Cardiac muscle cell (in vitro differentiated cells and primary cell): Measurements from ENCODE around the gene DNM3. TPM values are rescaled to one million over a fixed set of nuclear protein-coding genes. Genes with fewer than 3 reads are reported as not detected.

Experiments
- DNase-seq, 2 donors: peaks; one replicate each; pipeline versions ENCODE4 v3.0.0 to v3.0.0-alpha.2; 2010 to 2017; ENCODE audit warnings: low read depth in 1 of 2, low spot score in 1 of 2
- H3K27ac ChIP-seq: fragments of 200-600 bp; sonication (generic); 2 replicates; pipeline ENCODE4 v1.5.1; 2016
- H3K27me3 ChIP-seq: fragments of 200-600 bp; sonication (generic); 2 replicates; pipeline ENCODE4 v1.6.0; 2016; ENCODE audit warnings: control low read depth
- H3K36me3 ChIP-seq: fragments of 200-600 bp; sonication (generic); 2 replicates; pipeline ENCODE4 v1.5.1; 2016; ENCODE audit warnings: control low read depth
- H3K4me1 ChIP-seq: fragments of 200-600 bp; sonication (generic); 2 replicates; pipeline ENCODE4 v1.8.1; 2017; ENCODE audit warnings: low read depth, mild to moderate bottlenecking, mixed run types
- H3K4me3 ChIP-seq: fragments of 200-600 bp; sonication (generic); 2 replicates; pipeline ENCODE4 v1.5.1; 2016; ENCODE audit warnings: mild to moderate bottlenecking
- H3K9me3 ChIP-seq: fragments of 200-600 bp; sonication (generic); 2 replicates; pipeline ENCODE4 v1.5.1; 2017; ENCODE audit warnings: low read depth, mild to moderate bottlenecking, control low read depth
- polyA plus RNA-seq: library from polyadenylated mRNA; unstranded; fragments of >200 nt; fragmentation: Nextera tagmentation; extraction: Ambion mirVana; gene quantifications from 2 replicates; pipeline ENCODE4 v1.2.1, GENCODE V29; 2016
- total RNA-seq: library from RNA; depleted of rRNA; stranded (reverse); fragments of >200 nt; gene quantifications from 2 replicates; pipeline ENCODE4 v1.2.3, GENCODE V29; 2016
- TF ChIP-seq, protein P1 (sequence below): IDR thresholded peaks from 2 replicates; pipeline ENCODE4 v1.5.1; 2012; ENCODE audit warnings: low read depth, mild to moderate bottlenecking, low read length

Gene DNM3
- total and polyA plus RNA-seq, 2 experiments from 2014 or later = 0.42 TPM; not detected in 1

- no peaks in the 10 kb centered on the region for H3K27me3 ChIP-seq
Observed at GRCh38 chr1:171929121-171929520, 87.8 kb downstream of the DNM3 start.

GRCh38 chr1:171931752-171932151 lies 90.5 kb downstream of the DNM3 start:
- Histone ChIP-seq H3K36me3 (no peaks in the 10 kb centered on the region), H3K4me3 (no peak overlapping the region), H3K27me3 (no peaks in the 10 kb centered on the region), H3K9me3 (no peaks in the 10 kb centered on the region), H3K27ac (no peak overlapping the region), H3K4me1 (no peaks in the 10 kb centered on the region)
- TF ChIP-seq, protein P1, sequence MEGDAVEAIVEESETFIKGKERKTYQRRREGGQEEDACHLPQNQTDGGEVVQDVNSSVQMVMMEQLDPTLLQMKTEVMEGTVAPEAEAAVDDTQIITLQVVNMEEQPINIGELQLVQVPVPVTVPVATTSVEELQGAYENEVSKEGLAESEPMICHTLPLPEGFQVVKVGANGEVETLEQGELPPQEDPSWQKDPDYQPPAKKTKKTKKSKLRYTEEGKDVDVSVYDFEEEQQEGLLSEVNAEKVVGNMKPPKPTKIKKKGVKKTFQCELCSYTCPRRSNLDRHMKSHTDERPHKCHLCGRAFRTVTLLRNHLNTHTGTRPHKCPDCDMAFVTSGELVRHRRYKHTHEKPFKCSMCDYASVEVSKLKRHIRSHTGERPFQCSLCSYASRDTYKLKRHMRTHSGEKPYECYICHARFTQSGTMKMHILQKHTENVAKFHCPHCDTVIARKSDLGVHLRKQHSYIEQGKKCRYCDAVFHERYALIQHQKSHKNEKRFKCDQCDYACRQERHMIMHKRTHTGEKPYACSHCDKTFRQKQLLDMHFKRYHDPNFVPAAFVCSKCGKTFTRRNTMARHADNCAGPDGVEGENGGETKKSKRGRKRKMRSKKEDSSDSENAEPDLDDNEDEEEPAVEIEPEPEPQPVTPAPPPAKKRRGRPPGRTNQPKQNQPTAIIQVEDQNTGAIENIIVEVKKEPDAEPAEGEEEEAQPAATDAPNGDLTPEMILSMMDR = no peak
- no peak for DNase-seq

More at GRCh38 chr1:171929121-171929520, 87.8 kb downstream of the DNM3 start:
- Histone ChIP-seq H3K27ac (no peak overlapping the region), H3K9me3 (no peaks in the 10 kb centered on the region), H3K4me1 (no peaks in the 10 kb centered on the region), H3K36me3 (no peaks in the 10 kb centered on the region), H3K4me3 (no peak overlapping the region)
- TF ChIP-seq, protein P1 = no peak
- DNase-seq = no peak

DNA sequence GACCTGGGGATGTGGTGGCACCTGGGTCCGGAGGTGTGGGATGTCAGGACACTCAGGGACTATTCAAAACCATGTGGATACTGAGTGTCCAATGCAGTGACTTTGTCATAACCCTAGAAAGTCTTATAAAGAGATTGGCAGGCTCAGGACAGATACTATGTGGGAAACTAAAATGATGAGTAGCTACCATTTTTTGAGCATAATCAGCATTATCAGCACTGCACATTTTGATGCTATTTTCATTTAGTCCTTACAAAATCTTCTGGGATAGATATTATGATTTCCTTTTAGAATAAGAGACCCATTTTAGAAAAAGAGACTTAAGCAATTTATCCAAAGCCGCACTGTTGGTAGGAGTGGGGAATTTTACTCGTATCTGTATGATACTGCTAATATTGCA lies 93.4 kb downstream of the DNM3 start:
- Histone ChIP-seq H3K9me3 (no peaks in the 10 kb centered on the region), H3K4me1 (no peaks in the 10 kb centered on the region), H3K36me3 (no peaks in the 10 kb centered on the region), H3K27ac (no peak overlapping the region), H3K27me3 (no peaks in the 10 kb centered on the region), H3K4me3 (no peak overlapping the region)
- TF ChIP-seq, protein P1 = no peak
- no peak for DNase-seq

DNA sequence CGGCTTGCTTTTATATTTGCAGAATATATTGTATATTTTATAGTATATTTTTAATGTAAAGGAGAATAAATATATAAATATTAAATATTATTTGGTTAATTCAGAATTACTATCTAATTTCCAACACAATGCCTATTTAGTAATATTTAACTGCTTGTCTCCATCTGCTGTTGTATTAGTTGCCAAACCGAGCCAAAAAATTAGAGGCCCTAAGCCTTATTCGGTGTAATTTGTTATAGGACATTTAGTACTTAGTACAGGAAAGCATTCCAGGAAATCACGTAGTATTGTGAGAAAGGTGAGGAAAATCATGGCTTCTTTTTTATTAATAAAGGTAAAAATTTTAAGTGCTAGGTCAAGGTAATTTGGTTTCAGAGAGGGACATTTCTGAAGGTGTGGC lies 93.8 kb downstream of the DNM3 start:
- Histone ChIP-seq H3K27me3 (no peaks in the 10 kb centered on the region), H3K4me1 (no peaks in the 10 kb centered on the region), H3K4me3 (no peak overlapping the region), H3K36me3 (no peaks in the 10 kb centered on the region), H3K9me3 (no peaks in the 10 kb centered on the region), H3K27ac (no peak overlapping the region)
- TF ChIP-seq, protein P1 = no peak
- no peak for DNase-seq

DNA sequence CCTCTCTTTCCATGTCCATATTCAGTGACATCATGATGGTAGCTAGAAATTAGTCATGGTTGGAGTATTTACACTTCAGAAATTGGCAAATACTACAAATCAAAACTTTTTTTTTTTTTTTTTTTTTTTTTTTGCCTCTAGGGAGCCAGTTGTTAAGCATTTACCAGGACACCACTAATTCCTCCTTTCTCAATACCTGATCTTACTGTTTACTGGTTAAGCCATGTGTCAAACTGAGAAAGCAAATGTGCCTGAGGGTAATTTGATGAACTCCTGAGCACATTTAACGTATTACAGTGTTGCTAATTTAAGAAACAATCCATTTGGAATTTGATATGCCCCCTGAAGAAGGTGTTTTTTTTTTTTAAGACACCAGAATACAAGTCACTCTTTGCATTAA lies 94.4 kb downstream of the DNM3 start:
- Histone ChIP-seq H3K9me3 (no peaks in the 10 kb centered on the region), H3K27ac (no peak overlapping the region), H3K4me1 (no peaks in the 10 kb centered on the region), H3K4me3 (no peak overlapping the region), H3K27me3 (no peaks in the 10 kb centered on the region), H3K36me3 (no peaks in the 10 kb centered on the region)
- TF ChIP-seq, protein P1 = no peak
- no peak for DNase-seq

DNA sequence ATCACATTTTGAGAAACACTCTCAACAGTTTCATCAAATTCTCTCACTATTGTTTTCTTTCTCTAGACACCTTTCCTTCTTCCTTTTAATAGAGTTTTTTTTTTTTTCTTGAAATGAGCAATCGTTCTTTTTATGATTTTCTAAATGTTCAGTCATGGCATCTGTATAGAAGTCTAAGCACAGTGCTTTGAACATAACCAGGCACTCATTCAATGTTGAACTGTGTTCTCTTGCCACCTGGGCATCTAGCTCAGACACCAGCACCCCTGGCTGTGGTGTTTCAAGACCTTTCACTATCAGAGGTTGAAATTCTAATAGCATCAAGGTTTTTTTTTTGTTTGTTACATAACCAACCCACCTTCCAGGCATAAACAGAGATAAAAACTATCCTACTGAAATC lies 96.6 kb downstream of the DNM3 start:
- H3K27me3 ChIP-seq = no peaks in the 10 kb centered on the region
- DNase-seq = no peak
- no peaks in the 10 kb centered on the region for H3K4me1 ChIP-seq
- H3K4me3 ChIP-seq = no peak overlapping the region
- no peaks in the 10 kb centered on the region for H3K36me3 ChIP-seq
- TF ChIP-seq, protein P1 = no peak
- H3K9me3 ChIP-seq = no peaks in the 10 kb centered on the region
- no peak overlapping the region for H3K27ac ChIP-seq
